ENCODE results near the gene METTL2A. TPM values are rescaled to one million over a fixed set of nuclear protein-coding genes. Genes with fewer than 3 reads are reported as not detected.
"Not testable (repeated sequence)": the region's sequence is repeated elsewhere in the genome, so short reads cannot be mapped to it uniquely, and the experiment has no call there.

METTL2A gene, protein sequence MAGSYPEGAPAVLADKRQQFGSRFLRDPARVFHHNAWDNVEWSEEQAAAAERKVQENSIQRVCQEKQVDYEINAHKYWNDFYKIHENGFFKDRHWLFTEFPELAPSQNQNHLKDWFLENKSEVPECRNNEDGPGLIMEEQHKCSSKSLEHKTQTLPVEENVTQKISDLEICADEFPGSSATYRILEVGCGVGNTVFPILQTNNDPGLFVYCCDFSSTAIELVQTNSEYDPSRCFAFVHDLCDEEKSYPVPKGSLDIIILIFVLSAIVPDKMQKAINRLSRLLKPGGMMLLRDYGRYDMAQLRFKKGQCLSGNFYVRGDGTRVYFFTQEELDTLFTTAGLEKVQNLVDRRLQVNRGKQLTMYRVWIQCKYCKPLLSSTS
- polyA plus RNA-seq (2013, experiment 1 of 2; ENCODE audit: insufficient read length): 16.9 TPM
- 16.5 TPM for polyA plus RNA-seq (2013, experiment 2 of 2; ENCODE audit: insufficient read length)

DNA sequence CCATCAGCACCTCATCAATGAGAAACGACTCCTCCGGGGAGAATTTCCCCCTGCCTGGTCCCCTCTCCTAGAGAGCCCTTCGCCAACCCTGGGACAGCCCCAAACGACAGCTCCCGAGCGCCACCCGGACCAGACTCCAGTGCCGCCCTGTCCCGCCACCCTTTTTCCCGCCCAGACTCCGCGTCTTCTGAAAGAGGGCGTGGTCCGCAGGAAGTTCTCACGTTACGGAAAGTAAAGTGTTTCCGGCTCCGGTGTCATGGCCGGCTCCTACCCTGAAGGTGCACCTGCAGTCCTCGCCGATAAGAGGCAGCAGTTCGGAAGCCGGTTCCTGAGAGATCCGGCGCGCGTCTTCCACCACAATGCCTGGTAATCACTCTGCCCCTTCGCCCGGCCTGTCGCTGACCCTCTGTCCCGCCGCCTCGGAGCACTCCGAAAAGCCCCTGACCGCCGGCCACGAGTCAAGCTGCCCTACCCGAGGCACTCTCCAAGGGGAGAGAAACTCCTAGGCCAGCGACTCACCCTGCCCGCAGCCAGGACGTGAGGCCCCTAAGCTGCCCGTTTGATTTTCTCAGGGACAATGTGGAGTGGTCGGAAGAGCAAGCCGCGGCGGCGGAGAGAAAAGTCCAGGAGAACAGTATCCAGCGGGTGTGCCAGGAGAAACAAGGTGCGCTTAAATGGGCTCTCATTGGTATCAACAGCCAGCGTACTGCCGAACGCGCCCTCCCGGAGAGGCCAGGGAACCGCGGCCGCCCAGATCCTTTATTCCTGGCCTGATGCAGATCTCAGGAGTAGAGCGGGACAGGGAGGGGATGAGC lies at the start of gene METTL2A:
TSS of gene METTL2A (plus strand) at position 251 of the 815 bp plus-strand sequence. CDS start at position 257, 6 bp downstream.
- DNase-seq: peak; percentile 80

DNA sequence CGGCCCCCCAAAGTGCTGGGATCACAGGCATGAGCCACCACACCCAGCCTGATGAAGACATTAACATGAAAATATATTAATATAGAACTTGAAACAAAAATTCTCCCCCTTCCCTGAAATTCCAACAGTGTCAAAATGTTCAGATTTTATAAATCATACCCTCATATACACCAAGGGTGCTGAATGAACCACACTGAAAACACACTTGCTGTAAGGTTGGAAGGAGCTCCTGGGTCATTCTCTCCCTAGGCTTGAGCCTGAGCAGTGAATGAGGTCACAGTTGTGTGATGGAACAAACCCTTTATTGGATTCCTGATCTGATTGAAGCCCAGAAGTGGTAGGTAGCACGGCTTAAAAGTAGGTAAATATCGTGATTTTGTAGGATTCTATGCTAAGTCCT lies 43.4 kb upstream of the METTL2A start, which contains the start of gene EFCAB3:
TSS of gene EFCAB3 (plus strand) at position 301 of the 400 bp plus-strand sequence. CDS start 2,427 bp downstream, outside the sequence.
- no peak for DNase-seq

DNA sequence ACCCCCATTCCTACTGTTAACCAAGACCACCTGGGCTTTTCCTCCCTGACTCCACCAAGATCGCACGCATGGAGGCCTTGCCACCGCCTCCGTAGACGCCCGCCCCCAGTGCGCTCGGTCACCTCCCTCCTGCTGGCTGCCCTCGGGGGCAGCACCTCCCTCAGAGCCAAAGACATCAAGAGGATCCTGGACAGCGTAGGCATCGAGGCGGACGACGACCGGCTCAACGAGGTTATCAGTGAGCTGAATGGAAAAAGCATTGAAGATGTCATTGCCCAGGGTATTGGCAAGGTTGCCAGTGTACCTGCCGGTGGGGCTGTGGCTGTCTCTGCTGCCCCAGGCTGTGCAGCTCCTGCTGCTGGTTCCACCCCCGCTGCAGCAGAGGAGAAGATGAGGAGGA lies 42.1 kb upstream of the METTL2A start:
- no peak for DNase-seq

DNA sequence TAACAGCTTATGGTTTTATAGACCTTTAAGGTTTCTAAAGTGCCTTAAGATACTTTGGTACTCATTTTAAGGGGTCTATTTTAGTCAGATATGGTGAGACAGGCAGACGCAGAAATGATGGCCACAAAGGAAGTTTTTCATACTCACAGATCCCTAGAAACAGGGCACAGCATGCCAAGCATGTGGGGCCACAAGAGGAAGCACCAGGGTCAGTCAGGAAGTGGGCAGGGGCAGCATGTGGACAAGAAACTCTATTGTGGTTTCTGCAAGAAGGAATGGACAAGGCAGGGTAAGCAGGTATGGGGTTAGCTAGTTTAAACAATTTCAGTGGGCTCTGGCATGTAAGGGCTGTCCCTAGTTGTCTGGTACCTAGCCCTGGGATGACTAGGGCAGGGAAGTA lies 34.8 kb upstream of the METTL2A start:
- no peak for DNase-seq

DNA sequence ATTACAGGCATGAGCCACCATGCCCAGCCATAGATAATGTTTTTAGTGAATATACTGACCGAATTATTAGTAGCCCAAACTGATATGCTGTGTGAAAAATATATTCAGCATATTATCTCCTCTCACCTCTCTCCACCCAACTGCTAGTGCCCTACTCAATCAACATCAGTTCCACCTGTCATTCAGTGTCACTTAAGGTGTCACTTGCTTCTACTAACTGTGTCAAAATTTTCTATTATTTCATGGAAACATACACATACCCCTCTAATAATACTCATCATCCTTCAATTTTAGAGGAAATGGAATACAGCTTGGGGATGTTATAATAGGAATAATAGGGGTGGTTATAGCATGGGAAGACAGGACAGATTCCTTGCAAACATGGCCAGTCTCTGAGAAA lies 30.8 kb upstream of the METTL2A start:
- no peak for DNase-seq

DNA sequence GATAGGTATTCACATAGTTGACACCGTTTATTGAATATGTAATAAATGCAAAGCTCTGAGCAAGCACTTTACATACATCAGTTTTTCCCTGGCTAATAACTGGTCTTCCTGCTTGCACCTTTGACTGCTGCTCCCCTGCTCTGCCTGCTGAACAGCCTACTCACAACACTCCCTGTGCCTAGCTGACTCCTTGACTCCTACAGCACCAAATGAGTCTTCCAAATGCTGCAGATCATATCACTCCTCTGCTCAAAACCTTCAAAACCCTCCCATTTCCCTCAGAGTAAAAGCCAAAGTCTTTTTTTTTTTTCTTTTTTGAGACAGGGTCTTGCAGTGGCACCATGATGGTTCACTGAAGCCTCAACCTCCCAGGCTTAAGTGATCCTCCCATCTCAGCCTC lies 24.8 kb upstream of the METTL2A start:
- no peak for DNase-seq

DNA sequence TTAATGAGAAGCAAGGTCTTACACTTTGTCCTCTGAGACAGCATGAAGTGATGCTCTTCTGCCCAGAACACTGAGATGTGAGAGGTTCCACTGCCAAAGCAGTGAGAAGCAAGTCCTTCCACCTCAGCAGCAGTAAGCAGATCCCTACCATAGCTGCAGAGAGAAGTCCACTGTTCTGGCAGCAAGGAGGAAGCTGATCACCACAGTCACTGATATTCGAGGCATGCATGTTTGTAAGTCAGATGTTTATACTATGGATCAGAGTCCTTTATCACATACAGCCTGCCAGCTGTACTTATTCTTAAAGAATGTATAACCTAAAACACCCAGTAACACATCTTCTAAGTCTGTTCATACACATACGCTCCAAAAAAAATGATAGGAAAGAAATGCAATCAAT lies 18.2 kb upstream of the METTL2A start:
- DNase-seq: no peak

DNA sequence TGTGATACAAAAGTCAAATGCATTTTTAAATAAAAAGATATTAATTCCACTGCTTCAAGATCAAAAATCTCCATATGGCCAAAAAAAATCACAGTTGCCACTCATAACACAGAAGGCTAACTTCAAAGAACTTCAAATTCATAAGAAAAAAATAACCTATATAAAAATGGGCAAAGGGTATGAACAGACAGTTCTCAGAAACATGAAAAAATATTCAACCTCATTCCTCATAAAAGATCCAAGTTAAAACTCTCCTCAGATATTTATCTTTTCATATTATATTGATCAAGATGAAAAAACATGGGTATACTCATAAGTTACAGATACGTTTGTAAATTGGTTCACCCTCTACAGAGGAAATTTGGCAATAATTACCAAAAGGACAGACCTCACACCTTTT lies 10.6 kb upstream of the METTL2A start:
- not testable (repeated sequence) for DNase-seq

DNA sequence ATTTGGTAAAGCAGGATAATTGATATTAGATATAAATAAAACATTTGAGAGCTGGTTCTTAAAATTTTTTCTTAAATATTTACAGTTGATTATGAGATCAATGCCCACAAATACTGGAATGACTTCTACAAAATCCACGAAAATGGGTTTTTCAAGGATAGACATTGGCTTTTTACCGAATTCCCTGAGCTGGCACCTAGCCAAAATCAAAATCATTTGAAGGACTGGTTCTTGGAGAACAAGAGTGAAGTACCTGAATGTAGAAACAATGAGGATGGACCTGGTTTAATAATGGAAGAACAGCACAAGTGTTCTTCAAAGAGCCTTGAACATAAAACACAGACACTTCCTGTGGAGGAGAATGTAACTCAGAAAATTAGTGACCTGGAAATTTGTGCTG lies 2.5 kb downstream of the METTL2A start:
- DNase-seq: not testable (repeated sequence)

DNA sequence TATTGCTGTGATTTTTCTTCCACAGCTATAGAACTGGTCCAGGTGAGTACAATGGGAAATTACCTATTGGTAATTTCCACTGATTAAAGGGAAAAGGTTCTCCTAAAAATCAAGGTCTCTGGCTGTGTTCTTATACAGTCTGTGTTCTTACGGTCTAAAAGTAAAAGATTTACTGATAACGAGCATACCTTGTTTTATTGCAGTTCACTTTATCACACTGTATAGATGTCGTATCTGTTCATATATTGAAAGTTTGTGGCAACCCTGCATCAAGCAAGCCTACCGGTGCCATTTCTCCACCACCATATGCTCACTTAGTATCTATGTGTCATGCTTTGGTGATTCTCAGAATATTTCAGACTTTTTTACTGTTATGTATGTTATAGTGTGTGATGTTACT lies 11.6 kb downstream of the METTL2A start:
- not testable (repeated sequence) for DNase-seq

DNA sequence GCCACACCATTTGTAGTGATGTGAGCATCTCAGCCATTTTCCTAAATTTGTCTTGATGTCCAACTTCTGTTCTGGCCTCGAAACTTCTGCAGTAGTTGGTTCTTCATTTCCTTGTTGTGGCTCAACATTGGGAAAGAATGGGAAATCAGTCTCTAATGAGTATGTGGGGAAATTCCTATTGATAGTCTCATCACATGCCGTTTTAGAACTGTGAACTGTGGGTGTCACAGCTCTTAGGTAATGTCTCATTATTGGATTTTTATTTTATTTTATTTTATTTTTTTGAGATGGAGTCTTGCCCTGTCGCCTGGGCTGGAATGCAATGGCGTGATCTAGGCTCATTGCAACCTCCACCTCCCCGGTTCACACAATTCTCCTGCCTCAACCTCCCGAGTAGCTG lies 17.5 kb downstream of the METTL2A start:
- DNase-seq: not testable (repeated sequence)

DNA sequence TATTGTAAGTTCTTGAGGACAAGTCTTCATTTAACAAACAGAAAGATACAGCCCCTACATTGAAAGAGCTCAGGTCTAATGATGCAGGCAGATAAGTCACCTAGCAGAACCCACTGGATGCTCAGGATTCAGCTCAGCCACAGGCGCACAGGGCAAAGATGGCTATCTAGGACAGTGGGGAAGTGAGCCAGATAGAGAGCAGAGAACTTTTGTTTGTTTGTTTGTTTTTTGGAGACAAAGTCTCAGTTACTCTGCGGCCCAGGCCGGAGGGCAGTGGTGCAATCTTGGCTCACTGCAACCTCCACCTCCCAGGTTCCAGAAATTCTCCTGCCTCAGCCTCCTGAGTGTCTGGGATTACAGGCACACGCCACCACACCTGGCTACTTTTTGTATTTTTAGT lies 20.4 kb downstream of the METTL2A start:
- DNase-seq: no peak

DNA sequence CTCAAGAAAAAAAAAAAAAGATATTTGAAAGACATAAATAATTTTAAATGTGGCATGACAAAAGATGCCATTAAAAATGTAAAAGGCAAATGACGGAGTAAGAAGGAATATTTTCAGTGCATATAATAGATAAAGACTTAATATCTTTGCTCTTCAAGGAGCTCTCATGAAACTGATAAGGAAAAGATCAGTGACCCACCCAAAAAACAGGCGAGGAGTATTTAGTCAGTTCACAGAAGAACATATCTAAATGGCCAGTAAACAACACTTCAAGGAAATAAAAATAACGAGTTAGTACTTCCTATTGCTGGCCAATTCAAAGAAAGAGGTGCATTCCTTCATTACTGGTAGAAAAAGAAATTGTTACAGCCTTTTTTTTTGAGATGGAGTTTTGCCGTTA lies 22.1 kb downstream of the METTL2A start:
- DNase-seq: not testable (repeated sequence)

DNA sequence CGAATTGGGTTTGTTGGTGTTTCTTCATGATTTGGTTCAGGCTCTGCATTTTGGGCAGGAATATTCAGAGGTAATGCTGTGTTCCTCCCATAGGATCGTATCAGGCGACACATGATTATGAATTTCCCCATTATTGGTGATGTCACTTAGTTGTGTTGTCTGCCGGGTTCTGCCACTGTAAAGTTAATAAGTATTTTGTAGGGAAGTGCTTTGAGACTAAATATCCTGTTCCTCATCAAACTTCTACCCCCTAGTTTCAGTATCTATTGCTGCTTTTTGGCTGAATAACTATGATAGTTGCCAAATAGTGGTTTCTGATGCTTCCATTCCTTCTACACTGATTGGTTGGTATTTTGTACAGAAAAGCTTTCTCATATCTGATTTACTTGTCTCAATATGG lies 28.5 kb downstream of the METTL2A start:
- not testable (repeated sequence) for DNase-seq

DNA sequence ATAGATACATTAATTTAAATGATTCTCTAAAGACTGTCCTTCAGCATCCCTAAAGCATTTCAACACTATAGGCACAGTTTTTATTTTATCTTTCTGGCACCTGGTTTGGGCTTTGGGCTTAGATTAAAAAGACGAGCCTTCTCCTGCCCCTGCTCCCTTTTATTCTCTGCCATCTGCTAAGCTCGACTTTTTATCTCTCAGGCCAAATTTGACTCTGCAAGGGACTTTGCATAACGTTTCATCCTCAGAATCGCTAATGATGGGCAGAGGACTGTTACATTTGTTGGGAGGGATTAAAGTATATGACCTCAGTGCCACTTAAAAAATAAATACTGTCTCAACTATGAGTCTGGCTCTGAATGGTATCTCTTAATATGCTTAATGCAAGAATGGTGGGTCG lies 29.3 kb downstream of the METTL2A start:
- not testable (repeated sequence) for DNase-seq

DNA sequence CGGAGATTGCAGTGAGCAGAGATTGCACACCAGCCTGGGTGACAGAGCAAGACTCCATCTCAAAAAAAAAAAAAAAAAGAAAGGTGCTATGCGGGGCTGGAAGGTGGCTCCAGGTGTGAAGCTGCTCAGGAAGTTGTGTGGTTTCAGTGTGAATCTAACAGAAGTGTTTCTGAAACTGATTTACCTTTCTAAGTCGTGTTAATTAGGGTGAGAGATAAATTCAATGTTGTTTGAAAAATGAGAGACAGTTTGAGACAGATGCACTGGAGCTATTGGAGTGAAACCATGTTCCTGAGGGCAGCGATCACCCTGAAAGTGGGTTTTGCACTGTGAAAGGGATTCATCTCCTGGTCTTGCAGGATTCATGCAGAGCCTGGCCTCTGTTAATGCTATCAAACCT lies 30.0 kb downstream of the METTL2A start:
- not testable (repeated sequence) for DNase-seq

DNA sequence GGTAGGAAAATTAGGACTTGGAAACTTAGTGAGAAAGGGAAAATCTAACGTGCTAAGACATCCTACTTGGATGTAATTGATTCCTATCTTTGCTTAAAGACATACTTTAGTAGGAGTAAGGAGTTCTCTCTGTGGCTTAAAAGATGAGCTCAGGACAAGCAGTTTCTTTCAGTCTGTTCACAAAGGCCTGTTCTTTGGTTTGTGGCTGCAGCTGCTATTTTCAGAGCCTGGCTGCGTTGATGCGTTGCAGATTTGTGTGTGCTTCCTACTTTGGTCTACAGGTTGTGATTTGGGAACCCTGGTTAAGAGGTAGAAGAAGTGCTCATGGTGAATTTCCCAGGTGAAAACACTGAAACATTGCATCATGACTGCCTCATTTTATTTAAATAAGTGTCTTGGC lies 30.4 kb downstream of the METTL2A start:
- DNase-seq: not testable (repeated sequence)

DNA sequence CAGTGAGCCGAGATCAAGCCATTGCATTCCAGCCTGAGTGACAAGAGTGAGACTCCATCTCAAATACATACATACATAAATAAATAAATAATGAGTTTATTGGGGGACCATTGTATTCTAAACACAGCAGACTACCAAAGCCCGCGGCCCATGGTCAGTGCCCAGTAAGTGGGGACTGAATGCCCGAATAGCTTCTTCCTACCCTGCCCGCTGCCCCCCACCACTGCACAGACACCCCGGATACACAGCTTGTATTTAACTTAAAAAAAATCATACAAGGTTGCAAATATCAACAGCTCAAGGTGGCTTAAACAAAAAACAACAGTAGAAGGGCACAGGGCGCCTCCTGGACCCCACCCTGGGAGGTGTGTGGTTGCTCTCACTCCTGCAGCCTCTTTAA lies 32.3 kb downstream of the METTL2A start:
- no peak for DNase-seq

DNA sequence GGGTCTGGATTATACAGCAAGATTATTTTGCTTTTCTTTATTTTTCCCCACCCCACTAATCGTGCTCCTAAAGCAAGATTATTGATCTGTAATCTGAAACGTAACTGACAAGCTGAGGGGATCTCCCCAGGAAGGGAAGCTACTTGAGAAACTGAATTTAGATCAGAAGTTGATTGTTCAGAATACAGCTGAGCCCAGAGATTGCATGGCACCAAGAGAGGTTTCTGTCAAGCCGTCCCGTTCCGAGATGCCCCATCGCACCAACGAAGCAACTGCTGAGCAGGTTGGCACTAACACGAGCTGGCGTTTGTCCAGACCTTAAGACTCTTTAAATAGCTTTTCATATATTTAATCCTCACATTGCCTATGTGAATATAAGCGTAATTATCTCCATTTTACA lies 34.8 kb downstream of the METTL2A start:
- DNase-seq: not testable (repeated sequence)

DNA sequence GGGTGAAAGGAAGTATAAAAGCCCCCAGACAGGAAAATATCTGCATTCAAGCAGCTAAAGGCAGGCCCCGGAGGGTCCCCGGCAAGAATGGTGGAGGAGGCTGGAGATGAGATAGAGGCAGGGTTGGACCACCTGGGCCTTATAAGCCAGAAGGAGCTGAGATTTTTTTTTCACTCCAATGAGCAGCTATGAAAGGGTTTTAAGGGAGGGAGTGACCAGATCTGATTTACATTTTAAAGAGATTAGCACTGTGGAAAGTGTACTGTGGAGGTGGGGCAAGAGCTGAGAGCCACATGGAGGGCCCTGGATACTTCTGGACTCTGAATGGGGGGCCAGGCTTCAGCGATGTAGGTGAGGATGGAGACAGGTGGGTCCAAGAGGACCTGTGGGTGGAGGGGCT lies 40.7 kb downstream of the METTL2A start:
- not testable (repeated sequence) for DNase-seq

DNA sequence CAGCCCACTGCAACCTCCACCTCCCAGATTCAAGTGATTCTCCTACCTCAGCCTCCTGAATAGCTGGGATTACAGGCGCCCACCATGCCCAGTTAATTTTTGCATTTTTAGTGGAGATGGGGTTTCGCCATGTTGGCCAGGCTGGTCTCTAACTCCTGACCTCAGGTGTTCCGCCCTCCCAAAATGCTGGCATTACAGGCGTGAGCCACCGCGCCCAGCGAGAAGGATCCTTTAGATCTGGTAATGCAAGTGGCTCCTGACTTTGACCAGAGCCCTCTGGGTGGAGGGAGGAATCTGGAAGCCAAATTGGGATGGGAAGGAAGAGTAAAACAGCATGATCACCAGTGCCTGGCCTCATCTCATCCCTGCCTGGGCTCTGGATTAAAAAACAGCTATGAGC lies 41.6 kb downstream of the METTL2A start:
- DNase-seq: not testable (repeated sequence)

DNA sequence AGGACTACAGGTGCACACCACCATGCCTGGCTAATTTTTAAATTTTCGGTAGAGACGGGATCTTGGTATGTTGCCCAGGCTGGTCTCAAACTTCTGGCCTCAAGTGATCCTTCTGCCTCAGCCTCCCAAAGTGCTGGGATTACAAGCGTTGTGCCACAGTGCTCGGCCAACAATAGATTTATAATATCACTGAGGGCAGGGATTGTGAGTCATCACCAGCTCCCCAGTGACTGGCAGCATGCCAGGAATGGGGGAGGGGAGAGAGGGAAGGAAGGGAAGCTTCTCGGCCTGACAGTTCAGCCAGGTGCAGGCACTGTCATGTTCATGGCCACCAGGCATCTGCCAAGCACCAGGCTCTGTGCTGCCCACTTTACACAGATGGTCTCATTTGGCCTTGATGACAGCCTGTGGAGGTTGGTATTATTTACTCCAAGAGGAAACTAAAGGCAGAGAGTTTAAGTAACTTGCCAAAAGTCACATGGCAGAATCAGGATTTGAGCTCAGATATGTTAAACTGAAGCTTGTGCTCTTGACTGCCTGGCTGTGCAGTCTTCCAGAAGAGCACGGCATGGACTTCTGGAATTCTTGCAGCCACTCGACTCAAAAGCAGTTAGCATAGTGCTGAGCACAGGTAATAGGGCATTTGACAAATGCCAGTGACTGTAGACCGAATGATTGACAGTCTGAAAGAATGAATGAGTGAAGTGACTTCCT lies 47.1 kb downstream of the METTL2A start:
- DNase-seq: peak; percentile 65

Data from fibroblast of skin of abdomen (primary cell).